Stomach (tissue), 4 donors: ENCODE measurements around the gene SLC33A1.
"Not testable (repeated sequence)": the region's sequence is repeated elsewhere in the genome, so short reads cannot be mapped to it uniquely, and the experiment has no call there.

Source experiments
- CTCF ChIP-seq, 7 experiments: fragments of 450-650 bp in 4 of 7; fragments of 200-600 bp in 3 of 7; sonication (generic) in 3 of 7; IDR thresholded peaks; one replicate each; pipeline ENCODE4 v1.5.1; 2016 to 2019; ENCODE audit warnings: antibody characterized with exemption in 7 of 7, control low read depth in 2 of 7, mild to moderate bottlenecking in 1 of 7
- POLR2A ChIP-seq, 4 donors: fragments of 450-650 bp; IDR thresholded peaks; one replicate each; pipeline ENCODE4 v1.6.1; 2016; ENCODE audit warnings: antibody characterized with exemption in 4 of 4, control low read depth in 2 of 4, mild to moderate bottlenecking in 1 of 4, moderate library complexity in 1 of 4

- TF ChIP-seq CTCF, POLR2A (IDR thresholded peaks at IDR 0.05): not testable (repeated sequence)
These were observed 25.6 kb downstream of the SLC33A1 start for GRCh38 chr3:155828490-155829098.
